ENCODE results near the gene ZNF74.
"Not testable (repeated sequence)": the region's sequence is repeated elsewhere in the genome, so short reads cannot be mapped to it uniquely, and the experiment has no call there.

The ZNF74 gene

GRCh38 chr22:20393705-20394476 lies at the start of gene ZNF74:
Gene ZNF74, plus strand, starts transcription at chr22:20394151. Its CDS starts 478 bp downstream, at chr22:20394629.
- peak; percentile 59 for DNase-seq

GRCh38 chr22:20346553-20346952 lies 47.4 kb upstream of the ZNF74 start:
- not testable (repeated sequence) for DNase-seq

GRCh38 chr22:20352536-20352935 lies 41.4 kb upstream of the ZNF74 start:
- DNase-seq, result not testable (repeated sequence)

GRCh38 chr22:20354238-20354975 lies 39.5 kb upstream of the ZNF74 start:
- no peak for DNase-seq

- not testable (repeated sequence) for DNase-seq
Observed at GRCh38 chr22:20355939-20356636, 37.9 kb upstream of the ZNF74 start.

- not testable (repeated sequence) for DNase-seq
Observed at GRCh38 chr22:20356906-20357305, 37.0 kb upstream of the ZNF74 start.

- not testable (repeated sequence) for DNase-seq
Observed at GRCh38 chr22:20357967-20358366, 36.0 kb upstream of the ZNF74 start.

GRCh38 chr22:20358503-20359239 lies 35.3 kb upstream of the ZNF74 start:
- DNase-seq, result not testable (repeated sequence)

- not testable (repeated sequence) for DNase-seq
Observed at GRCh38 chr22:20360261-20360660, 33.7 kb upstream of the ZNF74 start.

- not testable (repeated sequence) for DNase-seq
Observed at GRCh38 chr22:20360866-20361751, 32.8 kb upstream of the ZNF74 start.

- not testable (repeated sequence) for DNase-seq
Observed at GRCh38 chr22:20361752-20362229, 32.2 kb upstream of the ZNF74 start.

GRCh38 chr22:20362403-20362802 lies 31.5 kb upstream of the ZNF74 start:
- not testable (repeated sequence) for DNase-seq

GRCh38 chr22:20364335-20365260 lies 29.4 kb upstream of the ZNF74 start:
- not testable (repeated sequence) for DNase-seq

- not testable (repeated sequence) for DNase-seq
Observed at GRCh38 chr22:20366841-20367240, 27.1 kb upstream of the ZNF74 start.

- not testable (repeated sequence) for DNase-seq
Observed at GRCh38 chr22:20368875-20369274, 25.1 kb upstream of the ZNF74 start.

GRCh38 chr22:20371687-20372086 lies 22.3 kb upstream of the ZNF74 start:
- not testable (repeated sequence) for DNase-seq

- peak; percentile 38 for DNase-seq
Observed at GRCh38 chr22:20372406-20372854, 21.5 kb upstream of the ZNF74 start.

- DNase-seq, result not testable (repeated sequence)
Observed at GRCh38 chr22:20373195-20373706, 20.7 kb upstream of the ZNF74 start.

- not testable (repeated sequence) for DNase-seq
Observed at GRCh38 chr22:20374130-20374529, 19.8 kb upstream of the ZNF74 start.

- DNase-seq, result not testable (repeated sequence)
Observed at GRCh38 chr22:20376281-20376680, 17.7 kb upstream of the ZNF74 start.
